HT1080 (cell line): Measurements from ENCODE around the gene DCTN3. TPM values are rescaled to one million over a fixed set of nuclear protein-coding genes. Genes with fewer than 3 reads are reported as not detected.
A peak's percentile ranks its signal among the peaks of the same experiment; 100 is the strongest.

Experiments used
- DNase-seq: peaks from one replicate; pipeline ENCODE4 v3.0.0-alpha.2; 2015; ENCODE audit warnings: low read depth
- total RNA-seq: library from RNA; depleted of rRNA; stranded (reverse); fragments of >200 nt; shearing (Covaris generic); gene quantifications from 2 replicates; pipeline ENCODE4 v1.2.3, GENCODE V29; 2014

DCTN3 gene
- total RNA-seq, 1 experiment from 2014 or later: 105 TPM

- DNase-seq: no peak
These were observed 4.3 kb upstream of the DCTN3 start for GRCh38 chr9:34624475-34625185.

DNA sequence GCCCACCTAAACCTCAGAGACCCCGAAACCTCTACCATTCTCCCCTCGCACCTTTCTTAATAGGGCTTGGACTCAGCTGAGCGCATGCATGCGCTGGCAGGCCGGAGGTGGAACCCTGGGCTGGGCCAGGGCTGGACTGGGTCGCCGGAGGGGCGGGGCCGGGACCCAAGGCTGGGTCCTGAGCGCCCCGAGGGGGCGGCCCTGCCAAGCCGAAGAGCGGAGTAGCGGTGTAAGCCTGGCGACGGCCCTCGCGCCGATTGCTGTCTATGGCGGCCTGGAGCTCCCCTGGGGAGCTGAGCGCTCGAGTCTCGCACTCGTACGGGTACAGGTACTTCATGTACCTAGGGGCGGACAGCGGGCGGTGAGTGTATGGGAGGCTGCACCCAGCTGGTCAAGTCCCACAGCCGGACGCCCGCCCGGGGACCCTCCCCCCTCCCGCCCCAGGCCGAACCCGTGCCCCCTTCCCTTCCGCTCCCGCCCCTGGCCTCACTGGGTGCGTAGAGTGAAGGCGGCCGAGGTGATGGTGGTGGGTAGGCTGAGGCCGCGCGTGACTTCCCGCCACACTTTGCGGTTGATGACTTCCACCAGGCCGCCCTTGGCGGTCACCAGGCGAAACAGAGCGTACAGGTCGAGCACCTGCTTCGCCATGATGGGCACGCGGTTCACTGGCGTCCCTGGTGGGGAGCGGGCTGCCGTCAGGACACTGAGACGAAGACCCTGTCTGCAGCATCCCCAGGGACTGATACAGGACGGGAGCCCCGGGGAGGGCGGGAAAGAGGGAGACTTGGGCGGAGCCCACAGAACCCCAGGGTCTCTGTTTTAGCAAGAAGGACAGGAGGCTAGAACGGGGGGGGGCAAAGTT lies 3.3 kb upstream of the DCTN3 start:
- DNase-seq: no peak

DNA sequence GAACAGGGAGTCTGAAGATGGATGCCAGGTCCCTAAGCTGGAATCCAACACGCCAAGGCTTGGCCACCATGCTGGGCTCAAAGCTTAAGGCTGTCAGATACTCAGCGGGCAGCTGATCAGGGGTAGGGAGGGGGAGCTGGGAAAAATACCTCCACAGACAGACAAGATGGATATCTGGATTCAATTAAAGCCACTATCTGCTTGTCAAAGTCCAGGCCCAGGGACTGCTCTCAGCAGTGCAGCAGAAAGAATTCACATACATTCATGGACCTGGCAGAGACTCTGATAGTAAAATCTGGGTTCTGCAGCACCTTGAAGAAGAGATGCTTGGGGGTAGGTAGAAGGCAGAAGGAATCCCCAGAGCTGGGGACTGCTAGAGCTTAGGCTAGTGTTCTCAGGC lies 5.2 kb downstream of the DCTN3 start:
- no peak for DNase-seq

- peak; percentile 67 for DNase-seq
These were observed 7.4 kb downstream of the DCTN3 start for GRCh38 chr9:34612788-34613390.

GRCh38 chr9:34611811-34612787 lies 8.2 kb downstream of the DCTN3 start, which contains the start of gene RPP25L:
RPP25L (minus strand) TSS chr9:34612097; CDS start chr9:34611296, 801 bp downstream.
- DNase-seq: peak; percentile 59

- no peak for DNase-seq
These were observed 9.0 kb downstream of the DCTN3 start for GRCh38 chr9:34611251-34611810.

- no peak for DNase-seq
These were observed 9.7 kb downstream of the DCTN3 start for GRCh38 chr9:34610434-34611206.

DNA sequence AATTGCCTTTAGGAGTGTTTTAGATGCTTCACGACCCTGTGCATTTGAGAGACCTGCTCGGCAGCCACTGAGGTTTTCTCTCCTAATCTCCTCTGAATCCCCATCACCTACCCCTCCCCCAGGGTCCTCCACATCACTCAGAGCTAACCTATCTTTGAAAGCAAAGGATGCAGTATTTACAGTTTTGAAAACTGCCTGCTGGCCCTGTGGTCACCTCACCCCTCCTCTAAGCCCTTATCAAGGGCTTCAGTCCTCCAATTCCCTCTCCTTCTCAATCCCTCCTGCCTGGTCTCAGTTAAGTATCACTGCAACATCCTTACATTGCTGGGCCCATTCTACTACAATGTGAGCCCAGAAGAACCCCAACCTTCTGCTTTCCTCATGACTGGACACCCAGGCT lies 13.0 kb downstream of the DCTN3 start:
- no peak for DNase-seq

- DNase-seq: no peak
These were observed 13.4 kb downstream of the DCTN3 start for GRCh38 chr9:34606905-34607304.

- no peak for DNase-seq
These were observed 14.1 kb downstream of the DCTN3 start for GRCh38 chr9:34606190-34606589.

GRCh38 chr9:34603610-34604231 lies 16.6 kb downstream of the DCTN3 start:
- DNase-seq: peak; percentile 65

DNA sequence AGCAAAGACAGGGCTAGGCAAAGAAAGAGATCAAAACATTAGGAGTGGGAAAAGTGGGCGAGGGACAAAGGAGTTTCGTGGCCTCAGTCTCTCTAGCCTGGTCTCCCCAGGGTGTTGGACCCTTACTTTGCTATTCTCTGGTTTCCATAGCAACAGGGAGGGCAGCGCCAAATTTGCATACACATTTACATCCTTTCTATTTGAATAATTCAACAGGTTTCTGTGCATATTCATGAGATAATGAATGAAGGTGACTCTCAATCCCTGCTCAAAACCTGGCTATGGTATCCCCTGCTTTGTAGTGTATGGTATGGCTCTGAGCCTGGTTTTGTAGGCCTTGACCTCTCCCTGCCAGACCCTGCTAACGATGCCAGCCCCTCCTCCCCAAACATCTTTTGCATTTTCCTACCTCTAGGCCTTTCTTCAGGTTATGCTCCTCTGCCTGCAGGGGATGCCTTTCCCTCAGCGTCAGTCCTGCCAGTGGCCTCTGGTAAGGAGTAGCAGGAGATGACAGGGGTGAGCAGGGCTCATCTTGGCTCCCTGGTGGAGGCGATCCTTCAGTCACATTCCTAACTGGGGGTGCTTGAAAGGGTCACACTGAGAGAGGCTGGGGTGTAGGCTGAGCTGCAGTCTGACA lies 18.2 kb downstream of the DCTN3 start:
- DNase-seq: no peak

GRCh38 chr9:34600908-34601307 lies 19.4 kb downstream of the DCTN3 start:
- no peak for DNase-seq

GRCh38 chr9:34599546-34599945 lies 20.7 kb downstream of the DCTN3 start:
- no peak for DNase-seq

- DNase-seq: no peak
These were observed 26.1 kb downstream of the DCTN3 start for GRCh38 chr9:34594177-34594576.

GRCh38 chr9:34592895-34593601 lies 27.2 kb downstream of the DCTN3 start:
- no peak for DNase-seq

DNA sequence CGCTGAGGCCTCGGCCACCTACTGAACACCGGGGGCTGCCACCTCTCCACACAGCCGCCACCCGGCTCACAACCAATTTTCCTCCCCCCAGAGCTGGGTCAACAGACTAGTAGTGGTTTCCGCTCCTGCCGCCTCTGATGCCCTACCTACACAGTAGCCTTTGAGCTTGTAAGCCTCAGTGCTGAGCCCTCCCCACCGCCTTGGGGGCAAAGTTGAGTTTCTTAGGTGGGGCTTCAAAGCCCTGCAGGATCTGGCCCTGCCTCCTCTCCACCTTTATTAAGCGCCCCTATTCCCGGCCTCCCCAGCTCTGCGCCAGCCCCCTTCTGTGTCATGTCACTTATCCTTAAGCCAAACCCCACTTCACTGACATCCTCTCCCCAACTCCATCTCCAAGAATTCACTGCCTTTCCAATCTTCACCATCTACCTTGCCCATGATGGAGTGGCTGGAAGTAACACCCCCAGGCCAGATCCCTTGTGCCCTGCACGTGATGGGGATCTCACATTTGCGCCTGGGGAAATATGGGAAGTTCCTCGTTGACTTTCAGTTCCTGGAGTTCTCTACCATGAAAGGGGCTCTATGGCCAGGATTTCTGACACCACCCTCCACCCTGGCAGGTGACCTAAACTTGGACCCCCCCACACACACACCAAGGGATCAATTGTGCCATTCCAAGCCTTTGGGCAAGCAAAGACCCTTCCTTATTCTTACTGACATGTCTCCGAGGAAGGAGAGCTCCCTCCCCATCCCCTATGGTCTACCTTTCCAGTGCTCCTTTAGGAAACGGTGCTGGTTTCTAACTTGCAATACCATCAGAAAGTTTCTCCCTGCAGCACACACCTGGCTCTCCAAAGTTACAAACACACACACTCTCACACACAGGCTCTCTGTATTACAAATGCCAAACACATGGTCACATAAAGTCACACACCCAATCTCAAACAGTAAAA lies 28.1 kb downstream of the DCTN3 start:
- no peak for DNase-seq
